ENCODE data around the gene NUP210.

NUP210 gene

GRCh38 chr3:13274551-13275332 is 145.4 kb downstream of the NUP210 start:
- no peak for DNase-seq (ENCODE audit: low spot score)

DNA sequence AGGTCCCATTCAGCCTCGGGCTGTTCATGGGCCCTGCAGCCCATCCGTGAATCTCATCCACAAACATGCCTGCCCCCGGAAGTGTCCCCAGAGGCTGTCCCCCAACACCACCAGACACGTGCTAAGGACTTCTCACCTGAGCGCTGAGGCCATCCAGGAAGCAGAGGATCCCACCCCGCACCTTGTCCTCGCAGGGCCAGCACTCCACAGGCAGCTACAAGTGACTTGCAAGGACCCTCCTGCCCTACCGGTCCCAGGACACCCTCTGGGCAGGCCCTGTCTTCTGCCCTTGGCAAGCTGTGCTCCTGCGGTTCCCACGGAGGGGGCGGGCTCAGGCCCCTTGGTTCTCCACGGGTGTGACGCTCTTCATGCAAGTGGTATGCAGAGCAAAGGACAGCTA is 146.0 kb downstream of the NUP210 start:
- no peak for DNase-seq (ENCODE audit: low spot score)

- DNase-seq (ENCODE audit: low spot score) = no peak
Measured at GRCh38 chr3:13273604-13274105, 146.5 kb downstream of the NUP210 start.

GRCh38 chr3:13272831-13273603 is 147.1 kb downstream of the NUP210 start:
- no peak for DNase-seq (ENCODE audit: low spot score)

- DNase-seq (ENCODE audit: low spot score) = no peak
Measured at GRCh38 chr3:13269711-13270378, 150.3 kb downstream of the NUP210 start.

DNA sequence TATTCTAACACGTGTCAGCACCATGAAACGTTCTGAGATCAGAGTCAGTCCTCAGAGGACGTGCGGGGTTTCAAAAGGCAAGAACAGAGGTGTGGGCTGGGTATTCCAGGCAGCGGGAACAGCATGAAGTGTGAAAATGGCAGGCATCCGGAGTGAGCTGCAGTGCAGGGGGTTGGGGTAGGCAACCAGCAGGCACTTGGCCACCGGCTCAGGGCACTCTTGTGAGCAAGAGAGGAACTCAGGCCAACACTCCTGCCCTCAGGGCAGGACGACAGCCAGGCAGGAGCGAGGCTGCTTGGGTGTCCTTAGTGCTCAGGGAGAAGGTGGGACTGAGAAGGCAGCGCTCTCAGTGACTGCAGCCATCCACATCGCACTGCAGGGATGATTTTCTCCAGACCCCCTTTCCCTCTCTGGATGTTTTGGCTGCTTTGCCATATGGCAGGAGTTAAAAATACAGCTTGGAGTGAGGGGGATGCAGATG is 151.1 kb downstream of the NUP210 start:
- DNase-seq (ENCODE audit: low spot score) = no peak

- no peak for DNase-seq (ENCODE audit: low spot score)
Measured at GRCh38 chr3:13268120-13268519, 152.0 kb downstream of the NUP210 start.

DNA sequence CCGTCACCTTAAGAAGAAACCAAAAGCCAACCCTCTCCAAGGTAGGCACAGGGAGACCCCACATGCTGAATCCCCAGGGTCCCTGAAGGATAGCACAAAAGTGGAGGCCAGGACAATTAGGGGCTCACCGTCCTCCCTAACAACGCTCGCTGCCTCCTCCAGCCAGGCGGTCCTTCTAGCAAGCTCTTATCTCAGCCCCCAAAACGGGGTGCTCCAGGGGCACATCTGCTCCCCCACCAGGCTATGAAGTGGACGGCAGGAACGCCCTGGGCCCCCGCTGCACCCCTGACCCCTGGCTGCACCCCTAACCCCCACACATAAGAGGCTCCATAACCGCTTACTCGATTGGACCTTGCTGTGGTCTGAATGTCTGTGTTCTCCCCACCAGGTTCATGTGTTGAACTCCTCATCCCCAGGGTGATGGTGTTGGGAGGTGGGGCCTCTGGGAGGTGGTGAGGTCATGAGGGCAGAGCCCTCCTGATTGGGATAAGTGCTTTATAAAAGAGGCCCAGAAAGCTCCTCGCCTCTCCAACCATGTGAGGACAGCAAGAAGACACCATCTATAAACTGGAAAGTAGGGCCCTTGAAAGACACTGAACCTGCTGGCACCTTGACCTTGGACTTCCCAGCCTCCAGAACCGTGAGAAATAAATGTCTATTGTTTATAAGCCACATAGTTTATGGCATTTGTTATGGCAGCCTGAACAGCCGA is 153.3 kb downstream of the NUP210 start:
- DNase-seq (ENCODE audit: low spot score) = no peak
